MCF 10A (cell line): ENCODE data around the gene CPHXL2. TPM values are rescaled to one million over a fixed set of nuclear protein-coding genes. Genes with fewer than 3 reads are reported as not detected.

Experiments used
- Bru-seq: library from RNA; stranded (reverse); fragments of 400-500 nt; gene quantifications from one replicate; lab custom pipeline; 2021; lab: Mats Ljungman, UMichigan
- BruChase-seq, 2 experiments: library from RNA; stranded (reverse); fragments of 400-500 nt; gene quantifications; one replicate each; lab custom pipeline; 2021; lab: Mats Ljungman, UMichigan
- BruUV-seq: library from RNA; stranded (reverse); fragments of 400-500 nt; replicated peaks from 2 replicates; lab custom pipeline; 2021; lab: Mats Ljungman, UMichigan
- CTCF ChIA-PET: fragments of 300-600 bp; sonication (Branson Sonifier 250); formaldehyde crosslinking; extraction: SDS; loops from one replicate; lab custom pipeline; 2021; ENCODE audit warnings: antibody characterized with exemption, inconsistent platforms; lab: Yijun Ruan, JAX
- POLR2A ChIA-PET: fragments of 300-600, 350-650 bp; sonication (Branson Sonifier 250); formaldehyde crosslinking; extraction: SDS; loops from one replicate; lab custom pipeline; 2020; ENCODE audit warnings: antibody characterized with exemption, inconsistent platforms; lab: Yijun Ruan, JAX
- DNase-seq: peaks from one replicate; pipeline ENCODE4 v3.0.0-alpha.2; 2018; ENCODE audit not compliant: unreplicated experiment
- H3K27ac Mint-ChIP-seq: one replicate; pipeline ENCODE4 v1.8.0; 2022; ENCODE audit warnings: mild to moderate bottlenecking, low read depth, mixed read lengths; ENCODE audit not compliant: unreplicated experiment
- H3K27me3 Mint-ChIP-seq: one replicate; pipeline ENCODE4 v1.8.0; 2022; ENCODE audit warnings: mixed read lengths; ENCODE audit not compliant: insufficient read depth, unreplicated experiment
- H3K36me3 Mint-ChIP-seq: one replicate; pipeline ENCODE4 v1.8.0; 2022; ENCODE audit warnings: mild to moderate bottlenecking, moderate library complexity, mixed read lengths; ENCODE audit not compliant: insufficient read depth, unreplicated experiment
- H3K4me1 Mint-ChIP-seq: one replicate; pipeline ENCODE4 v1.8.0; 2022; ENCODE audit warnings: mixed read lengths; ENCODE audit not compliant: insufficient read depth, unreplicated experiment
- H3K4me3 Mint-ChIP-seq: one replicate; pipeline ENCODE4 v1.8.0; 2022; ENCODE audit warnings: mild to moderate bottlenecking, moderate library complexity, mixed read lengths; ENCODE audit not compliant: unreplicated experiment
- H3K9me3 Mint-ChIP-seq: one replicate; pipeline ENCODE4 v1.8.0; 2022; ENCODE audit warnings: mixed read lengths; ENCODE audit not compliant: unreplicated experiment
- CTCF ChIP-seq: fragments of 200-600 bp; IDR thresholded peaks from one replicate; pipeline ENCODE4 v1.8.0; 2022; ENCODE audit warnings: antibody characterized with exemption, mild to moderate bottlenecking; ENCODE audit not compliant: unreplicated experiment
- intact Hi-C: fragments of 100-400 bp; cut with micrococcal nuclease; formaldehyde crosslinking; loops from 2 replicates; pipeline ENCODE4 v1.14.1; 2022
- long read RNA-seq: library from polyadenylated mRNA; stranded (forward); transcript quantifications from one replicate; pipeline ENCODE4 v2.0.0, GENCODE V29; 2022
- total RNA-seq: library from RNA; stranded (reverse); gene quantifications from 2 replicates; pipeline ENCODE4 v1.2.3, GENCODE V29; 2022

The CPHXL2 gene
- total RNA-seq (not detected in 2 replicates), Bru-seq, nascent RNA (not detected), BruChase-seq, experiment 1, labeled RNA remaining after a 6-hour chase (not detected), BruChase-seq, experiment 2, labeled RNA remaining after a 2-hour chase (percentile 3 among the genes with signal in this experiment)
- long read RNA-seq: 0 reads

- no peaks in the 10 kb centered on the region for H3K9me3 Mint-ChIP-seq
- ChIA-PET CTCF (no interaction called here), POLR2A (interaction anchor here (1.5 kb wide), 1 partner anchor 29 kb away, joined by 9 read pairs; the partner anchor contains the start of genes KARS1 and TERF2IP)
- intact Hi-C loops: no loop called here
- no peak for DNase-seq
- H3K27me3 Mint-ChIP-seq: no peaks in the 10 kb centered on the region
- no peak within 1 kb of the TSS for H3K4me3 Mint-ChIP-seq
- H3K4me1 Mint-ChIP-seq: no peaks in the 10 kb centered on the region
- BruUV-seq: no TSS peak
- H3K36me3 Mint-ChIP-seq: no peaks in the 10 kb centered on the region
- TF ChIP-seq CTCF: no peak
- no peak within 1 kb of the TSS for H3K27ac Mint-ChIP-seq
Observed at GRCh38 chr16:75676909-75677308, at the start of gene CPHXL2. Gene CPHXL2 (minus strand): TSS chr16:75677009. CDS start chr16:75676999, 10 bp downstream.

- no peaks in the 10 kb centered on the region for H3K36me3 Mint-ChIP-seq
- H3K27ac Mint-ChIP-seq: no peak within 1 kb of the TSS
- no peak for TF ChIP-seq CTCF
- ChIA-PET CTCF (no interaction called here), POLR2A (no interaction called here)
- no peak for DNase-seq
- H3K4me3 Mint-ChIP-seq: no peak within 1 kb of the TSS
- no TSS peak for BruUV-seq
- intact Hi-C loops: no loop called here
- peaks cover 15% of the 10 kb centered on the region for H3K27me3 Mint-ChIP-seq
- no peaks in the 10 kb centered on the region for H3K9me3 Mint-ChIP-seq
- no peaks in the 10 kb centered on the region for H3K4me1 Mint-ChIP-seq
Observed at GRCh38 chr16:75726390-75726789, 49.6 kb upstream of the CPHXL2 start, which contains the start of gene CPHXL. Gene CPHXL (minus strand): TSS chr16:75726490. CDS start chr16:75726442, 48 bp downstream.

GRCh38 chr16:75718452-75718851 is 41.6 kb upstream of the CPHXL2 start:
- intact Hi-C loops: no loop called here
- BruUV-seq: no TSS peak
- no peak for DNase-seq
- H3K9me3 Mint-ChIP-seq: no peaks in the 10 kb centered on the region
- TF ChIP-seq CTCF: no peak
- H3K27ac Mint-ChIP-seq: no peak overlapping the region
- H3K4me3 Mint-ChIP-seq: no peak overlapping the region
- no peaks in the 10 kb centered on the region for H3K36me3 Mint-ChIP-seq
- H3K27me3 Mint-ChIP-seq: peaks cover 42% of the 10 kb centered on the region
- ChIA-PET CTCF (no interaction called here), POLR2A (interaction anchor here (0.7 to 0.8 kb wide), 2 partner anchors 15 to 234 kb away, joined by 3 to 5 read pairs; no protein-coding TSS in a partner anchor)
- no peaks in the 10 kb centered on the region for H3K4me1 Mint-ChIP-seq

GRCh38 chr16:75714661-75715060 is 37.9 kb upstream of the CPHXL2 start:
- no peaks in the 10 kb centered on the region for H3K36me3 Mint-ChIP-seq
- intact Hi-C loops: no loop called here
- TF ChIP-seq CTCF: no peak
- ChIA-PET POLR2A (interaction anchor here (0.8 kb wide), 1 partner anchor 18 kb away, joined by 3 read pairs; no protein-coding TSS in a partner anchor), CTCF (no interaction called here)
- no TSS peak for BruUV-seq
- H3K4me1 Mint-ChIP-seq: no peaks in the 10 kb centered on the region
- no peak overlapping the region for H3K27ac Mint-ChIP-seq
- peaks cover 18% of the 10 kb centered on the region for H3K27me3 Mint-ChIP-seq
- no peak overlapping the region for H3K4me3 Mint-ChIP-seq
- H3K9me3 Mint-ChIP-seq: no peaks in the 10 kb centered on the region
- no peak for DNase-seq
